GM19023 (cell line): ENCODE data around the gene ARF1.
A peak's percentile ranks its signal among the peaks of the same experiment; 100 is the strongest.

Experiments
- ATAC-seq: cut with Tn5 transposase; IDR thresholded peaks from one replicate; pipeline ENCODE4 v1.9.1; 2021; ENCODE audit warnings: mild to moderate bottlenecking, moderate library complexity; ENCODE audit not compliant: unreplicated experiment

Gene ARF1

DNA sequence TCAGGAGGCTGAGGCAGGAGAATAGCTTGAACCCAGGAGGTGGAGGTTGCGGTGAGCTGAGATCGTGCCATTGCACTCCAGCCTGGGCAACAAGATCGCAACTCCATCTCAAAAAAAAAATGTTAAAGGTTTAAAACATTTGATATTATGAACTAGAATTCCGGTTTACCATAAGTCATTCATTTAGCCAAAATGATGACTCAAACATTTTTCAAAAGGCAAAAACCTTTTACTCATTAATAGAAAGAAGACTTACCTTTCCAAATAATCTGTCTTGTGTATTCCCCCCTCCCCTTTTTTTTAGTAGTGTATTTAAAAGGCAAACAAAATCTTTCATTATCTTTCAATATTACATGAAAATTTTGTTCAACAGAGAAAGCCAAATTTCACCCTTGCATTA is 34.8 kb downstream of the ARF1 start:
- no peak for ATAC-seq

DNA sequence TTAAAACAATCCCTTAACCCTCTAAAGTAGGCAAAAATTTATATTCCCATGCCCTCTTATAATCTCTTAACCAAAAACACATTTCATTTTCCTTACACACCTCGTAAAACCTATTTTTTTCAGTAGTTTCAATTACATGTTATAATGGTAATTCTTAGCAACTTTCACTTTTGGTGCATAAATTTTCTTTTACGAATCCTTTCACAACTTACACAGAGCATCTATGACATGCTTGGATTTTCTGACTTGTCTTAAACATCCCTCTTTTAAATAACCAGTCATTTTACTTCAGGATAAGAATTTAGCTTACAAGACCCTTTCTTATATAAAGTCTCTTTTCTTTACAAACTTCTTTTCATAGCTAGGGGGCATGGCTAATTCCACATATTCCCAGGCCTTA is 35.5 kb downstream of the ARF1 start:
- ATAC-seq = no peak

DNA sequence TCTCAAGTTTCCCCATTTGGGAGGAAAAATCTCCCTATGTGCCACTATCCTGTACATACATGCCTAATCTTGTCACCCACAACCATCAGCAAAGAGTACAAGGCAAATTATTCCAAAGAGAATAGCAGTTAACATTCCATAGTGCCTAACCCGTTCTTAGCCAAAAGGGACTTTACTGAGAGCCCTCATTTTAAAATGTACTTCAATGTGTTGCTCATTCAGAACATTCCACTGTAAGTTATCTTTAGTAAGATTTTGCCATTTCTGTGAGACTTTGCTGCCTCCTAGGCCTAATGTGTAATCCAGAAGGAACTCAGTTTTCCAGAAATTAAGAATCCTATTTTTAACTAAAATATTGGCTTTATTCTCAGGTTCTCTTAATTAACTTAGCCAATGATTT is 37.8 kb downstream of the ARF1 start:
- ATAC-seq = no peak

- no peak for ATAC-seq
Measured at GRCh38 chr1:228120857-228121489, 38.5 kb downstream of the ARF1 start.

GRCh38 chr1:228122921-228123441 is 40.5 kb downstream of the ARF1 start:
- ATAC-seq = no peak

- ATAC-seq = no peak
Measured at GRCh38 chr1:228123505-228123904, 41.0 kb downstream of the ARF1 start.

GRCh38 chr1:228125185-228125584 is 42.7 kb downstream of the ARF1 start:
- ATAC-seq = no peak

DNA sequence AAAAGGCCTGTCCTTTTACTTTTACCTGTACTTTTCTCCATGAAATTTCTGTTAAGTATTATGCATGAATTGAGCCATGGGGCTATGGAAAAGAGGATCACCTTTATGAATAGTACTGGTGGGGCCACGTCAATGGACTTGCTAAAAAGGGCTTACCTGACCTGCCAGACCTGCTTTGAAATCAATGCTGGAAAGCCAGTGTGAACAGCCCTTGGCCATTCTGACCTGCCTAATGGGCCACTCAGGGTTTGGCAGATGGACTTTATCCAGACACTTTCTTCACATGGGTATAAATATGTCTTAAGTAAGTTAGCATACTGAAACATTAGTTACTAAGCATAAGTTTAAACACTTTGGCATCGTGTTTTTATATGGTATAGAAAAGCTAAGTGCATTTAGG is 49.3 kb downstream of the ARF1 start:
- no peak for ATAC-seq

GRCh38 chr1:228134591-228134990 is 52.1 kb downstream of the ARF1 start:
- no peak for ATAC-seq

DNA sequence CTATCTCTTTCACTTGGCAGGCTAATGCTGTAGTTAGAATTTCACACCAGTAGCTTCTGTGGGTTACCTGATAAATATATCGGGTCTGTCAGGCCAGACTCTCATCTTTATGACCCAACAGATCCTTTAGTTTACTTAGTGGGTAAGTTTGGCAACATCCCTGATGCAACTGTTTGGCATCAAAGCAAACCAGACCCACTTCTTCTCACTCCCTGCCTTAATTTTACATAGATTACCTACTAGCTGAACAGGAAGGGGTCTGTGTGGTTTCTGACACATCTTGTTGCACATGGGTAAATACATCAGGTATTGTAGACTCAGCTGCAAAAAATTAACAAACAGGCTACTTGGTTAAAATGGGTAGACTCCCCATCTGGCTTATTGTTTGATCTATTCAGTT is 54.4 kb downstream of the ARF1 start:
- ATAC-seq = no peak

DNA sequence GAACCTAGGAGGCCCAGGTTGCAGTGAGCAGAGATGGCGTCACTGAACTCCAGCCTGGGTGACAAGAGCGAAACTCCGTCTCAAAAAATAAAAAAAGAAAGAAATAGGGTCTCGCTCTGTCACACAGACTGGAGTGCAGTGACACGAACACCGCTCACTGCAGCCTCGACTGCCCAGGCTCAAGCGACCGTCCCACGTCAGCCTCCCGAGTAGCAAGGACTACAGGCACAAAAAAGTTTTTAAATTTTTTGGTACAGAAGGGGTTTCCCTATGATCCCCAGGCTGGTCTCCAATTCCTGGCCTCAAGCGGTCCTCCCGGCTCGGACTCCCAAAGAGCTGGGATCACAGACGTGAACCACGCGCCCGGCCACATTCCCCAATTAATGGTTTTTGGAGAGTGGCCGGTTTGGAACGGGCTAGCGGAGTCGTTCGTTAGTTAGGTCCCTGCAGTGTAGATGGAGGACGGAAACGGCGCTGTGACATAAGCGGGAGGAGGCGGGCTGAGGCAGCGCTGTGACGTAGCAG is 57.0 kb downstream of the ARF1 start:
- ATAC-seq = no peak

DNA sequence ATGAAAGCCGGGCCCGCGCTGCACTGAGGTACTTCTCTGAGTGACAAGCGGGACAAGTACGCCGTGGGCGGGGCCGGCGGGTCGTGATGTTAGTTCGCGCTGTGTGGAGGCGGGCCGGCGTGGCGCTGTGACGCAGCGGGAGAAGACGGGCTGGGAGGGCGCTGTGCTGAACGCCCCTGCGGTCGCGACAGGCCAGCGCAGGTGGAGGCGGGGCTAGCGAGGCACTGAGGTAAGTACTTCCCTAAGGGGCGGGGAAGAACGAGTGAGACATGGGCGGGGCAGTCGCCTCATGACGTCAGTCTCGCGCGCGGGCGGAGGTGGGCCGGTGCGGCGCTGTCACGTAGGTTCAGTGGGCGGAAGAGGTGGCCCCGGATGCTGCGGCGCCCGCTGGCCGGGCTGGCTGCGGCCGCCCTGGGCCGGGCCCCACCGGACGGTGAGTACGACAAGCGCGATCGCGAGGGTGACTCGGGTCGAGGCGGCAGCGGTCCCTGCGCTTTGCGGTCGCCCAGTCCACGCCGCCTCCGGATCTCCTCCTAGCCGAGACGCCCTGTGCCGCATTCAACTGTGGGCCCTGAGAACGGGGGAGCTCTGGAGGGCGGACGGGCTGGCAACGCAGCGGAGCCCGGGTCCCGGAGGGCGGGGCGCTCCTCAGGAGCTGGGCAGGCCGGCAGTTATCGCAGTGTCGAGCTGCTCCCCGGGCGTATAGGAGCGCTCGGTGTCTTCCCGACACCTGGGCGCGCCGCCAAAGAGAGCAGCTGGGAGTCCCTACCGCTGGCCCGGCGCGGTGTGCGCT is 57.6 kb downstream of the ARF1 start, which contains the start of gene GUK1:
Gene GUK1 (plus strand): TSS at position 349 of the 793 bp plus-strand sequence. CDS start 24 bp downstream, at position 373.
- peak; percentile 92 for ATAC-seq

DNA sequence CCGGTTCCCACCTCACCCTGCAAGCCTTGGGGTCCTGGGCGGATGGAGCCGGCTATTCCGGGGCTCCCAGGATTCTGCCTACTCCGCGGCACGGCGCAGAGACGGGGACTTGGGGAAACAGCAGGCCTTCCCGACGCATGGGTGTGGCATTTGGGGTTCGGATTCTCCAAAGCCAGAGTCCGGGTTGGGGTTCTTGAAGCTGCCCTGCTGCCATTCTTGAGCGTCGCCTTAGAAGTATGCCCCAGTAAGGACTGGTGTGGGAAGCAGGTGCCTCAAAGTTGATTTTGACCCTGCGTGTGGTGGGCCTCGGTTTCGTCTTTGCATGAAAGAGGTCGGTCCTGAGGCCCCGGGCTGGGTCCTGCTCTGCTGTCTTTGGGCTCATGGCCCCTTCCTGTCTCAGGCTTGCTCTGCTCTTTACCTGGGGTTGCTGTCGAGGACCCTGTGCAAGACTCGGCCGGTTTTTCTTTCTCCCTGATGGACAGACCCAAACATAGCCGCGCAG is 58.3 kb downstream of the ARF1 start:
- no peak for ATAC-seq

- no peak for ATAC-seq
Measured at GRCh38 chr1:228141226-228142044, 58.9 kb downstream of the ARF1 start.

GRCh38 chr1:228142155-228142691 is 59.7 kb downstream of the ARF1 start:
- ATAC-seq = no peak

- no peak for ATAC-seq
Measured at GRCh38 chr1:228142701-228143136, 60.2 kb downstream of the ARF1 start.

DNA sequence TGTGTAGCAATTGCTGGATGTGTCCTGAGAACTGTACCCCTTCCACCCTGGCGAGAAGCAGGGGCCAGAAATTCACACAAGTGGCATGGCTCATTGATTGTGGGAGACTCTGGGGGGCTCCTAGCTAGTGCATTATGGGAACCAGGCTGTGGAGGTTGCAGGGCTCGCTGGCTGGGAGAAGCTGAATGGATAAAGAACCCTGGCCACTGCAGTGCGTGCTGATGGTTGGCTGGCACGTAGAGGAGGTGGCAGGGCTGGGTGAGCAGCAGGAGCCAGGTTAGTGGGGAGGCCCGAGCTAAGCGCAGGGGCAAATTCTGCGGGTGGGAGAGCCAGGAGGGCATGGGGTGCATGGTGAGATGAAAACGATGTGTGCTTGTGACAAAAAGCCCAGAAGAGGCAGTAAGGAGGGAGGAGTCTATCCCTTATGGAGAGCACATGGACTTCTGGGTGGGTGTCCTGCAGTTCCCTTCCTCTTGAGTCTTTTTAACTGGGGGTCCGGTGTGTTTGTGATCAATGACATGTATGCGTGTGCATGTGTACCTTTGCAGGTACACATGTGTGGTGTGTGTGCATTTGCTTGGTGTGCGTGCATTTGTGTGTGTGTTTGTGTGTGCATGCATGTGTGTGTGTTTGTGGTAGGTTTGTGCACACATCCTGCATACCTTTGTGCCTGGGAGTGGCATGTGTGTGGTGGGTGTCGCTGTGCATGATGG is 61.1 kb downstream of the ARF1 start:
- no peak for ATAC-seq

GRCh38 chr1:228144193-228144992 is 61.9 kb downstream of the ARF1 start:
- ATAC-seq = no peak

DNA sequence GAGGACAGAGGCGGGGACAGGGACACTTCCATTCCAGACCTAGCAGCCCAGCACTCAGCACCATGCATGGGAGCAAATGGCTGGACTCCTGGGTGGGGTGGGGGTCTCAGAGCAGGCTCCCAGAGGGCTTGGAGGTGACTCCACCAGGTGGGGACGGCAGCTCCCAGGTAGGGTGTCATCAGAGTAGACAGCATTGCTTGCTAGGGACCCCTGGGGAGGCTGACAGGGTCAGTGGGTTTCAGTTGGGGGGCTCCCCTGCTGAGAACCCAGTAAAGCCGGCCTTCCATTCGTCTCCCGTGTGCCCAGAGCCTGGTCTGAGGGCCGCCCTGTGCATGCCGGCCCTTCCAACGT is 62.5 kb downstream of the ARF1 start:
- ATAC-seq = no peak
